ENCODE measurements around the gene RUNX2.

DNA sequence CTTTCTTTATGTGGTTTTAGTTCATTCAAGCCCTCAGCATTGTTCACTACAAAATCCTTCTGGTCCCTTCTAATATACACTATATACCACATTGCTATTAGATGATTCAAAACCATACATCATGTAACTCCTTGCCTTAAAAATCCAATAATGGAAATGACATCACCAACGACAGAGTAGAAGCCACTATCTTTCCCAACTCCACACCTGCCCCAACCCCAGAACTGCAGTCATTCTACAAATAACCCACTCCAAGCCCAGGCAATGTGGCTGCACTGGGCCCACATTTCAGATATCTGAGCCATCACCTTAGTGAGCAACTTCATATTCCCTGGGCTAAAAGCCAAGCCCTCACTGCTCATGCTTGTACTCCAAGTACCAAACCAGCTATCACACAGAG, 22.6 kb upstream of the RUNX2 start:
- no peak for TF ChIP-seq POLR2A (IDR thresholded peaks at IDR 0.05)
- TF ChIP-seq, protein P1, sequence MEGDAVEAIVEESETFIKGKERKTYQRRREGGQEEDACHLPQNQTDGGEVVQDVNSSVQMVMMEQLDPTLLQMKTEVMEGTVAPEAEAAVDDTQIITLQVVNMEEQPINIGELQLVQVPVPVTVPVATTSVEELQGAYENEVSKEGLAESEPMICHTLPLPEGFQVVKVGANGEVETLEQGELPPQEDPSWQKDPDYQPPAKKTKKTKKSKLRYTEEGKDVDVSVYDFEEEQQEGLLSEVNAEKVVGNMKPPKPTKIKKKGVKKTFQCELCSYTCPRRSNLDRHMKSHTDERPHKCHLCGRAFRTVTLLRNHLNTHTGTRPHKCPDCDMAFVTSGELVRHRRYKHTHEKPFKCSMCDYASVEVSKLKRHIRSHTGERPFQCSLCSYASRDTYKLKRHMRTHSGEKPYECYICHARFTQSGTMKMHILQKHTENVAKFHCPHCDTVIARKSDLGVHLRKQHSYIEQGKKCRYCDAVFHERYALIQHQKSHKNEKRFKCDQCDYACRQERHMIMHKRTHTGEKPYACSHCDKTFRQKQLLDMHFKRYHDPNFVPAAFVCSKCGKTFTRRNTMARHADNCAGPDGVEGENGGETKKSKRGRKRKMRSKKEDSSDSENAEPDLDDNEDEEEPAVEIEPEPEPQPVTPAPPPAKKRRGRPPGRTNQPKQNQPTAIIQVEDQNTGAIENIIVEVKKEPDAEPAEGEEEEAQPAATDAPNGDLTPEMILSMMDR (IDR thresholded peaks at IDR 0.05), result no peak

Measured in Peyer's patch (tissue), 4 donors.